ENCODE data around the gene NKAPL.

NKAPL gene

GRCh38 chr6:28258877-28259777 lies at the start of gene NKAPL:
TSS of gene NKAPL (plus strand) at chr6:28259297. CDS start at chr6:28259372, 75 bp downstream.
- DNase-seq, result no peak

- DNase-seq, result no peak
Measured at GRCh38 chr6:28209753-28210535, 49.2 kb upstream of the NKAPL start.

- DNase-seq, result no peak
Measured at GRCh38 chr6:28211840-28212509, 47.1 kb upstream of the NKAPL start.

GRCh38 chr6:28212510-28213212 lies 46.4 kb upstream of the NKAPL start:
- DNase-seq, result peak; percentile 47

- no peak for DNase-seq
Measured at GRCh38 chr6:28213213-28213523, 45.9 kb upstream of the NKAPL start.

GRCh38 chr6:28215425-28215824 lies 43.7 kb upstream of the NKAPL start:
- no peak for DNase-seq

- no peak for DNase-seq
Measured at GRCh38 chr6:28217890-28218289, 41.2 kb upstream of the NKAPL start.

GRCh38 chr6:28218312-28219248 lies 40.5 kb upstream of the NKAPL start:
- DNase-seq, result peak; percentile 27

GRCh38 chr6:28220257-28221133 lies 38.6 kb upstream of the NKAPL start:
- DNase-seq, result no peak

- DNase-seq, result no peak
Measured at GRCh38 chr6:28224131-28225055, 34.7 kb upstream of the NKAPL start.

- DNase-seq, result peak; percentile 89
Measured at GRCh38 chr6:28225056-28225834, 33.9 kb upstream of the NKAPL start, which contains the start of gene ZSCAN9. TSS of gene ZSCAN9 (plus strand) at chr6:28225275. CDS start at chr6:28227085, 1,810 bp downstream.

GRCh38 chr6:28226460-28226859 lies 32.6 kb upstream of the NKAPL start:
- no peak for DNase-seq

GRCh38 chr6:28232785-28233184 lies 26.3 kb upstream of the NKAPL start:
- no peak for DNase-seq

GRCh38 chr6:28235912-28236452 lies 23.1 kb upstream of the NKAPL start:
- DNase-seq, result no peak

- no peak for DNase-seq
Measured at GRCh38 chr6:28239636-28240035, 19.5 kb upstream of the NKAPL start.

- DNase-seq, result no peak
Measured at GRCh38 chr6:28240471-28240870, 18.6 kb upstream of the NKAPL start.

- no peak for DNase-seq
Measured at GRCh38 chr6:28243946-28244345, 15.2 kb upstream of the NKAPL start.
